Limb (tissue), 2 donors: ENCODE data around the gene PPFIA1.
"Not testable (repeated sequence)": the region's sequence is repeated elsewhere in the genome, so short reads cannot be mapped to it uniquely, and the experiment has no call there.

ENCODE experiments used
- DNase-seq, 2 donors: peaks; one replicate each; pipeline ENCODE4 v3.0.0-alpha.2; 2016; ENCODE audit errors: extremely low spot score in 2 of 2

PPFIA1 gene

GRCh38 chr11:70251659-70252321, 18.7 kb upstream of the PPFIA1 start:
- no peak for DNase-seq

DNA sequence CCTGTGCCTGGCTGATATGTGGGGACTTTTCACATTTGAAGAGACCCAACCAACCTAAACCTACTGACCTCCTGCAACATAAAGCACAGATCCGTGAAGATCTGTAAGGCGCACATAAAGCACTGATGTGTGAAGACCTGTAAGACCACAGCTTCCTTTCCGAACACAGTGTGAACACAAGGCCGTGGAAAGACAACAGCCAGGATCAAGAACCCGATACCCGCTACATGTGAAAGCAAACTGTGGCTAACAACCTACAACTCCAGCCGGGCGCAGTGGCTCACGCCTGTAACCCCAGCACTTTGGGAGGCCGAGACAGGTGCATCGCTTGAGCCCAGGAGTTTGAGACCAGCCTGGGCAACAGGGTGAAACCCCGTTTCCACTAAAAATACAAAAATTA, 17.6 kb upstream of the PPFIA1 start:
- no peak for DNase-seq

DNA sequence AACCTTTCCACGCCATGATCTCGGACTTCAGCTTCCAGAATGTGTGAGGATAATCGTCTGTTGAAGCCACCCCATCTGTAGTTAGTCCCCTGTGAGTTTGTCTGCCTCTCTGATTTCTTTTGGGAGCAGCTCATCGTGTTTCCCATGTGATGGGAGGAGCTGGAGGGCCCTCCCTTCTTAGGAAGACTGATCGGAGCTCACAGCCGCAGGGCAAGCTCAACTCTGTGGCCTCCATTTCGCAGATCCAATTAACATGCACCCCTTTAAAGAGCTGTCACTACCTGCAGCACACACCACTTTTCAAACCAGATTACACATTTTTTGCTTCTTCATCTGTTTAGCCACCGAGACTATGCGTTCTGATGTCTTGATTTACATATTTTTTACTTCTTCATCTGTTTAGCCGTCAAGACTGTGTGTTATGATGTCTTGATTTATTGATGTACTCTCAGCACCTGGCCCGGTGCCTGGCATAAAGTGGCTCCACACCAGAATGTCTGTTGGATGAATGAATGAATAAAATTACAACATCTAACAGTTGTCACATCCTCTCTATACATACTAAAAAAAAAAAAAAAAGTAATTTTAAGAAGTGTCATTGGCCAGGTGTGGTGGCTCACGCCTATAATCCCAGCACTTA, 14.9 kb upstream of the PPFIA1 start:
- no peak for DNase-seq

GRCh38 chr11:70259077-70259476, 11.4 kb upstream of the PPFIA1 start:
- not testable (repeated sequence) for DNase-seq

- DNase-seq = no peak
Measured at GRCh38 chr11:70262951-70263350, 7.5 kb upstream of the PPFIA1 start.

DNA sequence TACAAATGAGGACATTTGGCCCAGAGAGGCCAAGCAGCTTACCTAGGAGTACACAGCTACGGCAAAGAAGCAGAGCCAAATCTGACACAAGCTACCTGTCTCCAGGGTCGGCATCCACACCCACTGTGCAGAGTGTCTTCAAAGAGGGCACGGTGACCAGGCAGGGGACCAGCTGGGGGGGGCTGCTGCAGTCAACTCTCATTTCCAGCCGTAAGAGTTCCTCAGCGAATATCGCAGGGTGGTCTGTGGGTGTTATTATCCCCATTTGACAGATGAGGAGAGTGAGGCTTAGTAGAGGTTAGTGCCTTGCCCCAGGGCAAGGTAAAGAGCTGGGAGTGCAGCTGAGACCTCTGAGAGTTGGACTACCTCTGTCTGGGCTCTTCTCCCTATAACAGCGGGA, 7.1 kb upstream of the PPFIA1 start:
- no peak for DNase-seq

DNA sequence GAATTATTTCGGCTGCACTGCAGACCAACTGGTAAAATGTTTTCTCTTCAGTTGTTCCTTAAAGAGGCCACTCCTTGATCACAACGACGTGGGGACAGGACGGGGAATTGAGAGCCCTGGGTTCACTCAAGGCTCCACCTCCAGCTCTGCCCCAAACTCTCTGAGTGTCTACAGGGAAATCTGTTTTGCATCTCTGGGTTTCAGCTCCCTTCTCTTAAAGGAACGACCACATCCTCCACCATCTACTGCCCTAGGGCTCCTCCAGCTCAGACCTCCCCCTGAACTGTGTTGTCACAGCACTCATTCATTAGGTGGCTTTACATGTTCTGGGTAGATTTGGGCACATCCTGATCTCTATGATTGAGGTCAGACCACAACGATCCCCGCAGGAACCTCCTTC, 5.1 kb upstream of the PPFIA1 start:
- no peak for DNase-seq

GRCh38 chr11:70267405-70267950, 3.0 kb upstream of the PPFIA1 start:
- no peak for DNase-seq

DNA sequence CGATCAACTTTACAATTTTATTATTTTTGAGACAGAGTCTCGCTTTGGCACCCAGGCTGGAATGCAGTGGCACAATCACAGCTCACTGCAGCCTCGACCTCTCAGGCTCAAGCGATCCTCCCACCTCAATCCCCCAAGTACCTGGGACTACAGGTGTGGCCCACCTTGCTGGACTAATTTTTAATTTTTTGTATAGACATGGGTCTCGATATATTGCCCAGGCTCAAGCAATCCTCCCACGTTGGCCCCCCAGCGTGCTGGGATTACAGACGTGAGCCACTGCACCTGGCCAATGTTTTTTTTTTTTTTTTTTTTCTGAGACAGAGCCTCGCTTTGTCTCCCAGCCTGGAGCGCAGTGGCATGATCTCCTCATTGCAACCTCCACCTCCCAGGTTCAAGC, 2.0 kb upstream of the PPFIA1 start:
- DNase-seq = no peak

DNA sequence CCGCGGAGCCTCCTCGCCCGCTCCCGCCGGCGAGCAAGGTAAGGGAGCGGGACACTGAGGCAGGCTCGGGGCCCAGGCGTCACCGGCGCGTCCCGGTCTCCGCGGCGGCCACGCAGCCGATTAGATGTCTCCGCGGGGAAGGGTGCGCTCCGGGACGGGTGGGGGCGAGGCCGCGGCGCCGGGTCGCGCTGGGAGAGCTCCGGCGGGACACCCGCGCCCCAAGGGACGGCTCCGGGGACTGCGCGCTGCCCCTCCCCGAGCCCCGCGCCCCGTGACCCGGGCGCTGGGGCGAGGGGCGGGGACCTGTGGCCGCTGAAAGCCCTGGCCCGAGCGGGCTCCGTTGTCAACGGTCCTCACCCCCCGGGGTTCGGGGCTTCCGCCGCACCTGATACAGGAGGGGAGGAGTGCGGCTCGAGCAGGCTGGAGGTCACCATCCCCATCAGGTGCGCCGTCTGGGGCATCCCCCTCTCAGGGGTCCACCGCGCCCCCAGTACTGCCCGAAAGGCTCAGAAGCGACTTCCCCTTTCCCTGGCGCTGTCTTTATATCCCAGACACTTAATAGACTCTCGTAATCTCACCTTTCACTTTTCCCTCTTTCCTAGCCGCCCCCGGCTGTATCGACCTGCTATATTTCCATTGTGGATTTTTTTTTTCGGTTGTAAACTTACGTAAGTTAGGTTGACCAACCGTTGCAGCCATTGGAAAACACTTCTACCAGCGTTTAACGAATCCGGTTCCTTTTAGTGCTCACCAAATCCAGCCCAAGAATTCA, 573 bp downstream of the PPFIA1 start:
- DNase-seq = no peak

GRCh38 chr11:70271649-70271953, 1.1 kb downstream of the PPFIA1 start:
- no peak for DNase-seq

GRCh38 chr11:70272009-70272408, 1.5 kb downstream of the PPFIA1 start:
- DNase-seq = no peak

- DNase-seq = no peak
Measured at GRCh38 chr11:70278994-70279393, 8.5 kb downstream of the PPFIA1 start.

- DNase-seq = no peak
Measured at GRCh38 chr11:70281156-70281609, 10.7 kb downstream of the PPFIA1 start.

- no peak for DNase-seq
Measured at GRCh38 chr11:70282012-70282411, 11.5 kb downstream of the PPFIA1 start.

DNA sequence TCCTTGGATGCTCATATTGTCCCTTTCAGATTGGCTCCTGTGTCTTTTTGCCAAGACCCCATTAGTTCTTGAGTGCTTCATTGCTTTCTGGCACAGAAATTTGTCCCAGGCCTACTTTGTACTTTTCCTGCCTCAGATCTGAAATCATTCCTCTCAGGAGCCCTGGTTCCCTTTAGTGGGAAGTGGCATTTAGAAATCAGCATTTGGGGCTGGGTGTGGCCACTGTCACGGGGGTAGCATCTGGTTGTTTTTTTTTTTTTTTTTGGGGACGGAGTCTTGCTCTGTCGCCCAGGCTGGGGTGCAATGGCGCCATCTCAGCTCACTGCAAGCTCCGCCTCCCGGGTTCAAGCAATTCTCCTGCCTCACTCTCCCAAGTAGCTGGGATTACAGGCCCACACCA, 18.2 kb downstream of the PPFIA1 start:
- DNase-seq = no peak

GRCh38 chr11:70289582-70289981, 19.1 kb downstream of the PPFIA1 start:
- DNase-seq = no peak

DNA sequence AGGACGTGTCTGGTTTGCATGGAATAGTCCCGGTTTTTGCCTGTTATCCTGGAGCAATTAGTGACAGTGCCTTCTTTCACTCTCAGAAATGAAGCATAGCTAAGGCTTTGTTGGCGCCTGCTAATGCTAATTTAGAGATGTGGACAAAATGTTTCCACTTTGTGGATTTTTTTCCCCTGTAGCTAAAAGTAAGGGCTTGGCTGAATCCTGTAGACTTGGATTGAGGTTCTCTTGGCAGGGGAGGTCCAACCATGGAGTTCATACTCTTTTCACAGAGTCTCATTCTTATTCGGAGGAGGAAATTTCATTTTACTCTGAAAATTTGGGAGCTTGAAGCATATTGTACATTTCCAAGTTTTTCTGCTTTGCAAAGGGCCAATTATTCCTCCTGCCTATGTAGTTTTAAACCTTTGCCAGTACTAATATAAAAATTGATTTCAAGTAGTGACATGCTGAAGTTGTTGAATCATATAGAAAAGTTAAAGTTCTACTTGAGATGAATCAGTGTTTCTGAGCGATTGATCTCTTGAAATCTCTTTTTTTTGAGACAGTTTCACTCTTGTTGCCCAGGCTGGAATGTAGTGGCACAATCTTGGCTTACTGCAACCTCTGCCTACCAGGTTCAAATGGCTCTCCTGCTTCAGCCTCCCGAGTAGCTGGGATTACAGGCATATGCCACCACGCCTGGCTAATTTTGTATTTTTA, 20.0 kb downstream of the PPFIA1 start:
- DNase-seq = peak in 1 of 2 donors; percentile 4

DNA sequence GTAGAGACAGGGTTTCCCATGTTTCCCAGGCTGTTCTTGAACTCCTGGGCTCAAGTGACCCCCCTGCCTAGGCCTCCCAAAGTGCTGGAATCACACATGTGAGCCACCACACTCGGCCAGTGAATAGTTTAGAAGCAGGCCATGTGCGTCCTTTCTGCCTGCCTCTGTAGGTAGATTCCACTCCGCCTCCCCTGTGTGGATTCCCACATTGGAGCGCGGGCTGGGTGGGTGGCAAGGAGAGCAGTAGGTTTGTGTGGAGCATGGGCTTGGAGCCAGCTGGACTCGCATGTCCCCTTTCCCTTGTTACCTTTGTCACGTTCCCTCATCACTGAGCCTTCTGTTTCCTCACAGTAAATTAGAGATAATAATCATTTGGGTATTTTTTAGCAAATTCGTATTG, 21.7 kb downstream of the PPFIA1 start:
- DNase-seq = no peak

DNA sequence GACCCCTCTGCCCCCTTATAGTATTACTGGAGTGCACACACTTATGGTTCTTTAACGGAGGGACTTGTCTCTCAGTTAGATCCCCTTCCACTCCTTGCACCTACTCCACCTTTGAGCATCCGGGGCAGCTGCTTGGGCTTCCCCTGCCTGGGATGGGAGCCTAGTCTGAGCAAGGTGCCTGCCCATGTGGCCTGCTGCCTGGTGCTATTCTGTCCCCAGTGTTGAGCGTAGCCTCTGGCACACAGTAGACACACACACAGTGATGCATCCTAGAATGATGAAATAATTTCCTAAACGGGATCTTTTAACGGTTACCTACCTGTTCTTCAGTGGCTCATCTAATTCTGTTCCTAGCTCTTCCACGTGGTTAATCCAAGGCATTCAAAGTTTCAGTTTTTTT, 22.4 kb downstream of the PPFIA1 start:
- DNase-seq = no peak

DNA sequence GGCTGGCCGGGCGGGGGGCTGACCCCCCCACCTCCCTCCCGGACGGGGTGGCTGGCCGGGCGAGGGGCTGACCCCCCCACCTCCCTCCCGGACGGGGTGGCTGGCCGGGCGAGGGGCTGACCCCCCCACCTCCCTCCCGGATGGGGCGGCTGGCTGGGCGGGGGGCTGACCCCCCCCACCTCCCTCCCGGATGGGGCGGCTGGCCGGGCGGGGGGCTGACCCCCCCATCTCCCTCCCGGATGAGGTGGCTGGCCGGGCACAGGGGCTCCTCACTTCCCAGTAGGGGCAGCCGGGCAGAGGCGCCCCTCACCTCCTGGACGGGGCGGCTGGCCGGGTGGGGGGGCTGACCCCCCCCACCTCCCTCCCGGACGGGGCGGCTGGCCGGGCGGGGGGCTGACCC, 24.7 kb downstream of the PPFIA1 start:
- DNase-seq = not testable (repeated sequence)

DNA sequence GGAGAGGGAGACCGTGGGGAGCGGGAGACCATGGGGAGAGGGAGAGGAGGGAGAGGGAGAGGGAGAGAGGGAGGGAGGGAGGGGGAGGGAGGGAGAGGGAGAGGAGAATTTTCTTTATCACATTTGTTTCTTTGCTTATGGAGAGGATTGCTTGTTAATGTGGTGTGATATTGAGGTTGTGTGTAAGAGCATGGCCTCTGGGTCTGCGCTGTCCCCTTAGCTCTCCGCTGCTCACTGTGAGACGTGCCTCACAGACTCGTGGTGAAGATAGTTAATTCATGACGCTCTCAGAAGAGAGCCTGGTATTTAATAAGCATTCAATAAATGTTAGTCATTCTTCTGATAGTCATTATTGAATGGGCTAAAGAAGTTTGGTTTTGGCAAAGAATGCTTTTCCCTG, 26.2 kb downstream of the PPFIA1 start:
- DNase-seq = no peak
